WTC11 (cell line): ENCODE measurements around the gene GNG2. TPM values are rescaled to one million over a fixed set of nuclear protein-coding genes. Genes with fewer than 3 reads are reported as not detected.

Experiments used
- ATAC-seq: fragments of 200-7000 bp; cut with Tn5 transposase; 2 replicates; pipeline ENCODE4 v1.10.0; 2021; ENCODE audit warnings: mild to moderate bottlenecking, moderate library complexity
- CTCF ChIA-PET: fragments of 300-600 bp; sonication (Branson Sonifier 250); formaldehyde crosslinking; loops from one replicate; lab custom pipeline; 2021; ENCODE audit warnings: antibody characterized with exemption; lab: Charles Lee
- POLR2A ChIA-PET: fragments of 350-600 bp; sonication (Branson Sonifier 250); formaldehyde crosslinking; loops from one replicate; lab custom pipeline; 2021; ENCODE audit warnings: antibody characterized with exemption; lab: Charles Lee
- DNase-seq: peaks from one replicate; pipeline ENCODE4 v3.0.0; 2021; ENCODE audit warnings: low spot score
- H3K27ac Mint-ChIP-seq: 2 replicates; pipeline ENCODE4 v1.8.0; 2021; ENCODE audit warnings: mixed read lengths
- H3K27me3 Mint-ChIP-seq: 2 replicates; pipeline ENCODE4 v1.8.0; 2021; ENCODE audit warnings: low read depth, mild to moderate bottlenecking, moderate library complexity, mixed read lengths
- H3K36me3 Mint-ChIP-seq: 2 replicates; pipeline ENCODE4 v1.8.0; 2021; ENCODE audit warnings: mixed read lengths
- H3K4me1 Mint-ChIP-seq: 2 replicates; pipeline ENCODE4 v1.8.0; 2022; ENCODE audit warnings: mixed read lengths
- H3K4me3 Mint-ChIP-seq: 2 replicates; pipeline ENCODE4 v1.8.0; 2021; ENCODE audit warnings: mild to moderate bottlenecking, moderate library complexity, mixed read lengths
- H3K9me3 Mint-ChIP-seq: 2 replicates; pipeline ENCODE4 v1.8.0; 2021; ENCODE audit warnings: mixed read lengths
- FOXJ3 ChIP-seq: sonication (generic); formaldehyde crosslinking; IDR thresholded peaks from 2 replicates; pipeline ENCODE4 v1.9.0; 2021; ENCODE audit warnings: missing genetic modification reagents, mild to moderate bottlenecking, borderline replicate concordance
- JAZF1 ChIP-seq: fragments of 250-450 bp; sonication (Bioruptor Pico); IDR thresholded peaks from 2 replicates; pipeline ENCODE4 v1.9.0; 2021; ENCODE audit warnings: moderate library complexity, mild to moderate bottlenecking, inconsistent platforms
- JUN ChIP-seq: sonication (generic); formaldehyde crosslinking; IDR thresholded peaks from 2 replicates; pipeline ENCODE4 v1.8.0; 2023; ENCODE audit warnings: mild to moderate bottlenecking, missing genetic modification reagents
- KAT7 ChIP-seq: sonication (generic); formaldehyde crosslinking; IDR thresholded peaks from 2 replicates; pipeline ENCODE4 v1.8.1; 2023; ENCODE audit warnings: missing genetic modification reagents, mild to moderate bottlenecking, borderline replicate concordance
- NR2C2 ChIP-seq: sonication (generic); formaldehyde crosslinking; IDR thresholded peaks from 2 replicates; pipeline ENCODE4 v1.8.0; 2022; ENCODE audit warnings: mild to moderate bottlenecking, missing genetic modification reagents
- SMAD4 ChIP-seq: sonication (generic); formaldehyde crosslinking; IDR thresholded peaks from 2 replicates; pipeline ENCODE4 v1.8.0; 2022; ENCODE audit warnings: mild to moderate bottlenecking, missing genetic modification reagents
- TEAD4 ChIP-seq: sonication (generic); formaldehyde crosslinking; IDR thresholded peaks from 2 replicates; pipeline ENCODE4 v1.8.0; 2022; ENCODE audit warnings: mild to moderate bottlenecking, missing genetic modification reagents
- ZNF138 ChIP-seq: sonication (generic); formaldehyde crosslinking; conservative IDR thresholded peaks from 2 replicates; pipeline ENCODE4 v1.8.1; 2022; ENCODE audit warnings: mild to moderate bottlenecking, moderate library complexity, missing genetic modification reagents
- ZNF219 ChIP-seq: sonication (generic); formaldehyde crosslinking; IDR thresholded peaks from 2 replicates; pipeline ENCODE4 v1.8.0; 2023; ENCODE audit warnings: missing genetic modification reagents, mild to moderate bottlenecking, borderline replicate concordance
- total RNA-seq: library from RNA; stranded (reverse); gene quantifications from 3 replicates; pipeline ENCODE4 v1.2.3, GENCODE V29; 2021
- TF ChIP-seq, protein P1 (sequence below): sonication (generic); formaldehyde crosslinking; IDR thresholded peaks from 2 replicates; pipeline ENCODE4 v1.8.0; 2022; ENCODE audit warnings: mild to moderate bottlenecking, missing genetic modification reagents
- TF ChIP-seq, protein P2 (sequence below): fragments of 250-450 bp; sonication (Bioruptor Pico); IDR thresholded peaks from 2 replicates; pipeline ENCODE4 v1.9.0; 2021; ENCODE audit warnings: mild to moderate bottlenecking
- TF ChIP-seq, protein P3 (sequence below): sonication (generic); formaldehyde crosslinking; IDR thresholded peaks from 2 replicates; pipeline ENCODE4 v1.8.0; 2022; ENCODE audit warnings: mild to moderate bottlenecking, missing genetic modification reagents
- TF ChIP-seq, protein P4 (sequence below): fragments of 250-450 bp; sonication (Bioruptor Pico); IDR thresholded peaks from 2 replicates; pipeline ENCODE4 v1.8.0; 2021; ENCODE audit warnings: mild to moderate bottlenecking
- TF ChIP-seq, protein P5 (sequence below): sonication (generic); formaldehyde crosslinking; IDR thresholded peaks from 2 replicates; pipeline ENCODE4 v1.8.1; 2023; ENCODE audit warnings: mild to moderate bottlenecking, missing genetic modification reagents
- TF ChIP-seq, protein P6 (sequence below): sonication (generic); formaldehyde crosslinking; IDR thresholded peaks from 2 replicates; pipeline ENCODE4 v1.8.1; 2022; ENCODE audit warnings: missing genetic modification reagents, borderline replicate concordance
- TF ChIP-seq, protein P7 (sequence below): sonication (generic); formaldehyde crosslinking; conservative IDR thresholded peaks from 2 replicates; pipeline ENCODE4 v1.8.1; 2023; ENCODE audit warnings: mild to moderate bottlenecking, low read depth, missing genetic modification reagents, moderate library complexity
- TF ChIP-seq, protein P8 (sequence below): sonication (generic); formaldehyde crosslinking; IDR thresholded peaks from 2 replicates; pipeline ENCODE4 v1.8.0; 2022; ENCODE audit warnings: mild to moderate bottlenecking, missing genetic modification reagents

GNG2 gene
- total RNA-seq, 1 experiment from 2014 or later: 10.7 TPM

DNA sequence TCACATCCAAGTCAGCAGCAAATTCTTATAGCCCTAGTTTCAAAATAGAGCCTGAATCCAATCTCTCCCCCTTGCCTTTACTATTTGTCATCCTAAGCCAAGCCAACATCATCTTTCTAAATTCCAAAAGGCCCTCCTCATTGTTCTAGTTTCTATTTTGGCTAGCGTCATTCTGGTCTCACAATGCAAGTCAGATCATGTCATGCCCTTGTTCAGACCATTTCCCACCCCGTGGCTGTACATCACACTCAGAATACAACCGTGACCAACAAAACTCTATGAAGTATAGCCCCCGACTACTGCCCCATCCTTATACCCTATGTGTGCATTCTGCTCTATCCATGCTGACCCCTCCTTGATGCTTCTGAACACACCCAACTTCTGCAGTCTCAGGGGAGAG lies 12.3 kb upstream of the GNG2 start:
- Mint-ChIP-seq H3K36me3 (no peaks in the 10 kb centered on the region), H3K4me3 (no peak overlapping the region)

DNA sequence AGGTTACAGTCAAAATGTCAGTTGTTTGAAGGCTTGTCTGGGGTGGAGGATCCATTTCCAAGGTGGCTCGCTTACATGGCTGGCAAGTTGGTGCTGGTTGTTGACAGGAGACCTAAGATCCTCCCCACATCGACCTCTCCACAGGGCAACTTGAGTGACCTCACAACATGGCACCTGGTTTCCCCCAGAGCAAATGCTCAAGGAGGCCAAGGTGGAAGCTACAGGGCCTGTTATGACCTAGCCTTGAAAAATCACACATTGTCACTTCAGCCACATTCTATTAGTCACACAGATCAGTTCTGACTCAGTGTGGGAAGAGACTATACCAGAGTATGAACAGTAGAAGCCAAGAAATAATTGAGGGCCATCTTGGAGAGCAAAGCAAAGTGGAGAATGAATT lies 11.3 kb upstream of the GNG2 start:
- ChIA-PET CTCF (no interaction called here), POLR2A (no interaction called here)
- H3K27me3 Mint-ChIP-seq: peaks cover 3% of the 10 kb centered on the region; the same call in 1 of the 2 replicates
- DNase-seq (no peak), ATAC-seq (no peak)
- H3K9me3 Mint-ChIP-seq: no peaks in the 10 kb centered on the region
- peaks cover 27% of the 10 kb centered on the region for H3K4me1 Mint-ChIP-seq
- H3K4me3 Mint-ChIP-seq: no peak overlapping the region
- no peaks in the 10 kb centered on the region for H3K36me3 Mint-ChIP-seq
- H3K27ac Mint-ChIP-seq: no peak overlapping the region
- TF ChIP-seq, protein P1, sequence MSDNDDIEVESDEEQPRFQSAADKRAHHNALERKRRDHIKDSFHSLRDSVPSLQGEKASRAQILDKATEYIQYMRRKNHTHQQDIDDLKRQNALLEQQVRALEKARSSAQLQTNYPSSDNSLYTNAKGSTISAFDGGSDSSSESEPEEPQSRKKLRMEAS (CRISPR knock-in tag): no peak
- TF ChIP-seq, protein P2, sequence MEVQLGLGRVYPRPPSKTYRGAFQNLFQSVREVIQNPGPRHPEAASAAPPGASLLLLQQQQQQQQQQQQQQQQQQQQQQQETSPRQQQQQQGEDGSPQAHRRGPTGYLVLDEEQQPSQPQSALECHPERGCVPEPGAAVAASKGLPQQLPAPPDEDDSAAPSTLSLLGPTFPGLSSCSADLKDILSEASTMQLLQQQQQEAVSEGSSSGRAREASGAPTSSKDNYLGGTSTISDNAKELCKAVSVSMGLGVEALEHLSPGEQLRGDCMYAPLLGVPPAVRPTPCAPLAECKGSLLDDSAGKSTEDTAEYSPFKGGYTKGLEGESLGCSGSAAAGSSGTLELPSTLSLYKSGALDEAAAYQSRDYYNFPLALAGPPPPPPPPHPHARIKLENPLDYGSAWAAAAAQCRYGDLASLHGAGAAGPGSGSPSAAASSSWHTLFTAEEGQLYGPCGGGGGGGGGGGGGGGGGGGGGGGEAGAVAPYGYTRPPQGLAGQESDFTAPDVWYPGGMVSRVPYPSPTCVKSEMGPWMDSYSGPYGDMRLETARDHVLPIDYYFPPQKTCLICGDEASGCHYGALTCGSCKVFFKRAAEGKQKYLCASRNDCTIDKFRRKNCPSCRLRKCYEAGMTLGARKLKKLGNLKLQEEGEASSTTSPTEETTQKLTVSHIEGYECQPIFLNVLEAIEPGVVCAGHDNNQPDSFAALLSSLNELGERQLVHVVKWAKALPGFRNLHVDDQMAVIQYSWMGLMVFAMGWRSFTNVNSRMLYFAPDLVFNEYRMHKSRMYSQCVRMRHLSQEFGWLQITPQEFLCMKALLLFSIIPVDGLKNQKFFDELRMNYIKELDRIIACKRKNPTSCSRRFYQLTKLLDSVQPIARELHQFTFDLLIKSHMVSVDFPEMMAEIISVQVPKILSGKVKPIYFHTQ (CRISPR knock-in tag): no peak
- no peak for TF ChIP-seq TEAD4
- TF ChIP-seq, protein P3, sequence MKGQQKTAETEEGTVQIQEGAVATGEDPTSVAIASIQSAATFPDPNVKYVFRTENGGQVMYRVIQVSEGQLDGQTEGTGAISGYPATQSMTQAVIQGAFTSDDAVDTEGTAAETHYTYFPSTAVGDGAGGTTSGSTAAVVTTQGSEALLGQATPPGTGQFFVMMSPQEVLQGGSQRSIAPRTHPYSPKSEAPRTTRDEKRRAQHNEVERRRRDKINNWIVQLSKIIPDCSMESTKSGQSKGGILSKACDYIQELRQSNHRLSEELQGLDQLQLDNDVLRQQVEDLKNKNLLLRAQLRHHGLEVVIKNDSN (CRISPR knock-in tag): no peak
- TF ChIP-seq, protein P4, sequence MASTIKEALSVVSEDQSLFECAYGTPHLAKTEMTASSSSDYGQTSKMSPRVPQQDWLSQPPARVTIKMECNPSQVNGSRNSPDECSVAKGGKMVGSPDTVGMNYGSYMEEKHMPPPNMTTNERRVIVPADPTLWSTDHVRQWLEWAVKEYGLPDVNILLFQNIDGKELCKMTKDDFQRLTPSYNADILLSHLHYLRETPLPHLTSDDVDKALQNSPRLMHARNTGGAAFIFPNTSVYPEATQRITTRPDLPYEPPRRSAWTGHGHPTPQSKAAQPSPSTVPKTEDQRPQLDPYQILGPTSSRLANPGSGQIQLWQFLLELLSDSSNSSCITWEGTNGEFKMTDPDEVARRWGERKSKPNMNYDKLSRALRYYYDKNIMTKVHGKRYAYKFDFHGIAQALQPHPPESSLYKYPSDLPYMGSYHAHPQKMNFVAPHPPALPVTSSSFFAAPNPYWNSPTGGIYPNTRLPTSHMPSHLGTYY: no peak
- TF ChIP-seq JUN (CRISPR knock-in tag): no peak
- no peak for TF ChIP-seq NR2C2 (CRISPR knock-in tag)
- TF ChIP-seq ZNF138: no peak
- TF ChIP-seq KAT7 (CRISPR knock-in tag): no peak
- TF ChIP-seq SMAD4 (CRISPR knock-in tag): no peak
- no peak for TF ChIP-seq ZNF219

More for the DNA sequence above, 12.3 kb upstream of the GNG2 start:
- ATAC-seq: no peak
- Mint-ChIP-seq H3K4me1 (peaks cover 27% of the 10 kb centered on the region), H3K27me3 (peaks cover 2% of the 10 kb centered on the region; the same call in 1 of the 2 replicates), H3K9me3 (no peaks in the 10 kb centered on the region)
- CTCF ChIA-PET: interaction anchor here (0.7 kb wide), 1 partner anchor 64 kb away, joined by 4 read pairs; no protein-coding TSS in a partner anchor
- POLR2A ChIA-PET: no interaction called here
- TF ChIP-seq, protein P5, sequence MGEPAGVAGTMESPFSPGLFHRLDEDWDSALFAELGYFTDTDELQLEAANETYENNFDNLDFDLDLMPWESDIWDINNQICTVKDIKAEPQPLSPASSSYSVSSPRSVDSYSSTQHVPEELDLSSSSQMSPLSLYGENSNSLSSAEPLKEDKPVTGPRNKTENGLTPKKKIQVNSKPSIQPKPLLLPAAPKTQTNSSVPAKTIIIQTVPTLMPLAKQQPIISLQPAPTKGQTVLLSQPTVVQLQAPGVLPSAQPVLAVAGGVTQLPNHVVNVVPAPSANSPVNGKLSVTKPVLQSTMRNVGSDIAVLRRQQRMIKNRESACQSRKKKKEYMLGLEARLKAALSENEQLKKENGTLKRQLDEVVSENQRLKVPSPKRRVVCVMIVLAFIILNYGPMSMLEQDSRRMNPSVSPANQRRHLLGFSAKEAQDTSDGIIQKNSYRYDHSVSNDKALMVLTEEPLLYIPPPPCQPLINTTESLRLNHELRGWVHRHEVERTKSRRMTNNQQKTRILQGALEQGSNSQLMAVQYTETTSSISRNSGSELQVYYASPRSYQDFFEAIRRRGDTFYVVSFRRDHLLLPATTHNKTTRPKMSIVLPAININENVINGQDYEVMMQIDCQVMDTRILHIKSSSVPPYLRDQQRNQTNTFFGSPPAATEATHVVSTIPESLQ (CRISPR knock-in tag): no peak
- TF ChIP-seq JAZF1 (CRISPR knock-in tag) (no peak), FOXJ3 (no peak), JUN (CRISPR knock-in tag) (no peak)
- TF ChIP-seq, protein P6, sequence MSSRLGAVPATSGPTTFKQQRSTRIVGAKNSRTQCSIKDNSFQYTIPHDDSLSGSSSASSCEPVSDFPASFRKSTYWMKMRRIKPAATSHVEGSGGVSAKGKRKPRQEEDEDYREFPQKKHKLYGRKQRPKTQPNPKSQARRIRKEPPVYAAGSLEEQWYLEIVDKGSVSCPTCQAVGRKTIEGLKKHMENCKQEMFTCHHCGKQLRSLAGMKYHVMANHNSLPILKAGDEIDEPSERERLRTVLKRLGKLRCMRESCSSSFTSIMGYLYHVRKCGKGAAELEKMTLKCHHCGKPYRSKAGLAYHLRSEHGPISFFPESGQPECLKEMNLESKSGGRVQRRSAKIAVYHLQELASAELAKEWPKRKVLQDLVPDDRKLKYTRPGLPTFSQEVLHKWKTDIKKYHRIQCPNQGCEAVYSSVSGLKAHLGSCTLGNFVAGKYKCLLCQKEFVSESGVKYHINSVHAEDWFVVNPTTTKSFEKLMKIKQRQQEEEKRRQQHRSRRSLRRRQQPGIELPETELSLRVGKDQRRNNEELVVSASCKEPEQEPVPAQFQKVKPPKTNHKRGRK (CRISPR knock-in tag): no peak
- TF ChIP-seq, protein P7, sequence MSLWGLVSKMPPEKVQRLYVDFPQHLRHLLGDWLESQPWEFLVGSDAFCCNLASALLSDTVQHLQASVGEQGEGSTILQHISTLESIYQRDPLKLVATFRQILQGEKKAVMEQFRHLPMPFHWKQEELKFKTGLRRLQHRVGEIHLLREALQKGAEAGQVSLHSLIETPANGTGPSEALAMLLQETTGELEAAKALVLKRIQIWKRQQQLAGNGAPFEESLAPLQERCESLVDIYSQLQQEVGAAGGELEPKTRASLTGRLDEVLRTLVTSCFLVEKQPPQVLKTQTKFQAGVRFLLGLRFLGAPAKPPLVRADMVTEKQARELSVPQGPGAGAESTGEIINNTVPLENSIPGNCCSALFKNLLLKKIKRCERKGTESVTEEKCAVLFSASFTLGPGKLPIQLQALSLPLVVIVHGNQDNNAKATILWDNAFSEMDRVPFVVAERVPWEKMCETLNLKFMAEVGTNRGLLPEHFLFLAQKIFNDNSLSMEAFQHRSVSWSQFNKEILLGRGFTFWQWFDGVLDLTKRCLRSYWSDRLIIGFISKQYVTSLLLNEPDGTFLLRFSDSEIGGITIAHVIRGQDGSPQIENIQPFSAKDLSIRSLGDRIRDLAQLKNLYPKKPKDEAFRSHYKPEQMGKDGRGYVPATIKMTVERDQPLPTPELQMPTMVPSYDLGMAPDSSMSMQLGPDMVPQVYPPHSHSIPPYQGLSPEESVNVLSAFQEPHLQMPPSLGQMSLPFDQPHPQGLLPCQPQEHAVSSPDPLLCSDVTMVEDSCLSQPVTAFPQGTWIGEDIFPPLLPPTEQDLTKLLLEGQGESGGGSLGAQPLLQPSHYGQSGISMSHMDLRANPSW: no peak
- TF ChIP-seq, protein P8, sequence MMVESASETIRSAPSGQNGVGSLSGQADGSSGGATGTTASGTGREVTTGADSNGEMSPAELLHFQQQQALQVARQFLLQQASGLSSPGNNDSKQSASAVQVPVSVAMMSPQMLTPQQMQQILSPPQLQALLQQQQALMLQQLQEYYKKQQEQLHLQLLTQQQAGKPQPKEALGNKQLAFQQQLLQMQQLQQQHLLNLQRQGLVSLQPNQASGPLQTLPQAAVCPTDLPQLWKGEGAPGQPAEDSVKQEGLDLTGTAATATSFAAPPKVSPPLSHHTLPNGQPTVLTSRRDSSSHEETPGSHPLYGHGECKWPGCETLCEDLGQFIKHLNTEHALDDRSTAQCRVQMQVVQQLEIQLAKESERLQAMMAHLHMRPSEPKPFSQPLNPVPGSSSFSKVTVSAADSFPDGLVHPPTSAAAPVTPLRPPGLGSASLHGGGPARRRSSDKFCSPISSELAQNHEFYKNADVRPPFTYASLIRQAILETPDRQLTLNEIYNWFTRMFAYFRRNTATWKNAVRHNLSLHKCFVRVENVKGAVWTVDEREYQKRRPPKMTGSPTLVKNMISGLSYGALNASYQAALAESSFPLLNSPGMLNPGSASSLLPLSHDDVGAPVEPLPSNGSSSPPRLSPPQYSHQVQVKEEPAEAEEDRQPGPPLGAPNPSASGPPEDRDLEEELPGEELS (CRISPR knock-in tag): no peak
- TF ChIP-seq, all 79 proteins: peak for 0
- H3K27ac Mint-ChIP-seq: no peak overlapping the region; the same call in 1 of the 2 replicates
- no peak for DNase-seq
